GM23248 (cell line): ENCODE measurements around the gene TMCO4. TPM values are rescaled to one million over a fixed set of nuclear protein-coding genes. Genes with fewer than 3 reads are reported as not detected.
"Not testable (repeated sequence)": the region's sequence is repeated elsewhere in the genome, so short reads cannot be mapped to it uniquely, and the experiment has no call there.

ENCODE experiments used
- DNase-seq: peaks from one replicate; pipeline ENCODE4 v3.0.0-alpha.2; 2015
- H2AFZ ChIP-seq: fragments of 200-600 bp; sonication (generic); 2 replicates; pipeline ENCODE4 v1.6.1; 2016; ENCODE audit warnings: antibody characterized with exemption
- H3F3A ChIP-seq: fragments of 200-600 bp; sonication (generic); 2 replicates; pipeline ENCODE4 v1.6.1; 2016; ENCODE audit warnings: mild to moderate bottlenecking, antibody characterized with exemption, mixed run types; ENCODE audit not compliant: insufficient read depth
- H3K27ac ChIP-seq: fragments of 200-600 bp; sonication (generic); 2 replicates; pipeline ENCODE4 v1.5.1; 2016; ENCODE audit warnings: mild to moderate bottlenecking
- H3K27me3 ChIP-seq: fragments of 200-600 bp; sonication (generic); replicated peaks from 2 replicates; pipeline ENCODE4 v1.6.1; 2016; ENCODE audit warnings: mild to moderate bottlenecking; ENCODE audit not compliant: insufficient read depth
- H3K36me3 ChIP-seq: fragments of 200-600 bp; sonication (generic); 2 replicates; pipeline ENCODE4 v1.6.1; 2016; ENCODE audit warnings: low read depth, mild to moderate bottlenecking
- H3K4me1 ChIP-seq: fragments of 200-600 bp; sonication (generic); 2 replicates; pipeline ENCODE4 v1.6.1; 2016; ENCODE audit warnings: mild to moderate bottlenecking; ENCODE audit not compliant: insufficient read depth
- H3K4me2 ChIP-seq: fragments of 200-600 bp; sonication (generic); one replicate; pipeline ENCODE4 v1.6.1; 2016; ENCODE audit warnings: mild to moderate bottlenecking; ENCODE audit not compliant: unreplicated experiment
- H3K4me3 ChIP-seq: fragments of 200-600 bp; sonication (generic); 2 replicates; pipeline ENCODE4 v1.5.1; 2016; ENCODE audit warnings: mild to moderate bottlenecking
- H3K79me2 ChIP-seq: fragments of 200-600 bp; sonication (generic); 2 replicates; pipeline ENCODE4 v1.6.1; 2016; ENCODE audit warnings: mild to moderate bottlenecking; ENCODE audit not compliant: insufficient read depth
- H3K9ac ChIP-seq: fragments of 200-600 bp; sonication (generic); 2 replicates; pipeline ENCODE4 v1.6.1; 2016; ENCODE audit warnings: mild to moderate bottlenecking
- H3K9me2 ChIP-seq: fragments of 200-600 bp; sonication (generic); 2 replicates; pipeline ENCODE4 v1.6.1; 2016; ENCODE audit warnings: mixed run types, mild to moderate bottlenecking, moderate library complexity; ENCODE audit not compliant: insufficient read depth
- H3K9me3 ChIP-seq: fragments of 200-600 bp; sonication (generic); one replicate; pipeline ENCODE4 v1.6.1; 2017; ENCODE audit warnings: low read depth
- H4K20me1 ChIP-seq: fragments of 200-600 bp; sonication (generic); 2 replicates; pipeline ENCODE4 v1.6.0; 2016; ENCODE audit not compliant: insufficient read depth
- EZH2 ChIP-seq: fragments of 200-600 bp; sonication (generic); IDR thresholded peaks from 2 replicates; pipeline ENCODE4 v1.6.1; 2018; ENCODE audit warnings: antibody characterized with exemption, mild to moderate bottlenecking; ENCODE audit not compliant: insufficient read depth, poor library complexity, severe bottlenecking
- EZH2phosphoT487 ChIP-seq: fragments of 200-600 bp; sonication (generic); IDR thresholded peaks from 2 replicates; pipeline ENCODE4 v1.6.1; 2018; ENCODE audit warnings: antibody characterized with exemption, moderate library complexity, mild to moderate bottlenecking, low read depth; ENCODE audit not compliant: insufficient read depth
- WGBS, 2 experiments: methylation state at CpG; one replicate each; pipeline ENCODE4 v1.1.6; 2015 to 2017; ENCODE audit warnings: low lambda C conversion rate in 2 of 2, low coverage in 1 of 2; ENCODE audit errors: missing lambda C conversion rate in 2 of 2; 5-methylcytosine and 5-hydroxymethylcytosine counted together
- in situ Hi-C: fragments of 300-500 bp; cut with MboI; formaldehyde crosslinking; loops from 2 replicates; pipeline ENCODE4 v1.15.0; 2020
- polyA plus RNA-seq: library from polyadenylated mRNA; unstranded; fragments of >200 nt; fragmentation: Nextera tagmentation; extraction: Ambion mirVana; gene quantifications from 2 replicates; pipeline ENCODE4 v1.2.1, GENCODE V29; 2016
- total RNA-seq: library from RNA; depleted of rRNA; stranded (reverse); fragments of >200 nt; shearing (Covaris generic); gene quantifications from 2 replicates; pipeline ENCODE4 v1.2.3, GENCODE V29; 2014

Gene TMCO4
- total and polyA plus RNA-seq, 2 experiments from 2014 or later = 10.5 to 24.5 TPM

DNA sequence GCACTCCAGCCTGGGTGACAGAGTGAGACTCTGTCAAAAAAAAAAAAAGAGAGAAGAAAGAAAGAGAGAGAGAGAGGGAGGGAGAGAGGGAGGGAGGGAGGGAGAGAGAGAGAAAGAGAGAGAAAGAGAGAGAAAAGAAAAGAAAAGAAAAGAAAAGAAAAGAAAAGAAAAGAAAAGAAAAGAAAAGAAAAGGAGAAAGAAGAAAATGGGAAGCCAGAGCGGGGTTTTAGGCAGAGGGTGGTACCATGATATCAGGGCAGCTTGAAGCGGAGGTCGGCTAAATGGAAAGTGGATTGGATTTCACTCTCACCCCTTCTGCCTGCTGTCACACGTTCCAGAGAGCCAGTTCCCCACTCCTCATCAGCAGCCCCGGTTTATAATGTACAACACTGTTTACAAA lies 1.9 kb downstream of the TMCO4 start:
- no peak for DNase-seq
- H3K9me3 ChIP-seq = no peaks in the 10 kb centered on the region
- WGBS, 2 experiments = 82% methylated on average over 4 to 5 of the region's 5 CpGs
- no peaks in the 10 kb centered on the region for H3K79me2 ChIP-seq
- no peak overlapping the region for H2AFZ ChIP-seq
- peaks cover 13% of the 10 kb centered on the region for H3K4me1 ChIP-seq
- TF ChIP-seq EZH2phosphoT487 = no peak
- no peak for TF ChIP-seq EZH2
- H3F3A ChIP-seq = peaks cover 6% of the 10 kb centered on the region
- no peaks in the 10 kb centered on the region for H3K36me3 ChIP-seq
- in situ Hi-C loops = no loop called here
- no peak overlapping the region for H3K27ac ChIP-seq
- no peak overlapping the region for H3K4me2 ChIP-seq
- no peak overlapping the region for H3K4me3 ChIP-seq
- no peaks in the 10 kb centered on the region for H4K20me1 ChIP-seq
- H3K9me2 ChIP-seq = no peaks in the 10 kb centered on the region
- no peaks in the 10 kb centered on the region for H3K27me3 ChIP-seq
- H3K9ac ChIP-seq = no peak overlapping the region

GRCh38 chr1:19794583-19794982 lies 5.1 kb downstream of the TMCO4 start:
- Histone ChIP-seq H3K9ac (no peak overlapping the region), H3K4me1 (peaks cover 7% of the 10 kb centered on the region; the same call in 1 of the 2 replicates), H3K4me3 (no peak overlapping the region), H3K9me3 (no peaks in the 10 kb centered on the region), H3K27ac (no peak overlapping the region), H3K27me3 (no peaks in the 10 kb centered on the region), H3K9me2 (no peaks in the 10 kb centered on the region), H3K4me2 (no peak overlapping the region), H3F3A (peaks cover 7% of the 10 kb centered on the region), H4K20me1 (no peaks in the 10 kb centered on the region), H3K79me2 (no peaks in the 10 kb centered on the region), H2AFZ (no peak overlapping the region), H3K36me3 (no peaks in the 10 kb centered on the region)
- in situ Hi-C loops = no loop called here
- no peak for DNase-seq
- TF ChIP-seq EZH2phosphoT487 (no peak), EZH2 (no peak)
- WGBS, 2 experiments = 95 to 97% methylated on average over 4 of the region's 4 CpGs

GRCh38 chr1:19793360-19794046 lies 6.2 kb downstream of the TMCO4 start:
- no peaks in the 10 kb centered on the region for H3K9me3 ChIP-seq
- no peaks in the 10 kb centered on the region for H3K79me2 ChIP-seq
- no peak for DNase-seq
- in situ Hi-C loops = no loop called here
- no peak for TF ChIP-seq EZH2
- no peak for TF ChIP-seq EZH2phosphoT487
- no peak overlapping the region for H3K4me3 ChIP-seq
- H3K4me1 ChIP-seq = no peaks in the 10 kb centered on the region
- H3K27ac ChIP-seq = no peak overlapping the region
- no peaks in the 10 kb centered on the region for H3K27me3 ChIP-seq
- H3F3A ChIP-seq = peaks cover 7% of the 10 kb centered on the region
- no peaks in the 10 kb centered on the region for H3K9me2 ChIP-seq
- H3K36me3 ChIP-seq = no peaks in the 10 kb centered on the region
- WGBS, 2 experiments = 70 to 75% methylated on average over 6 of the region's 6 CpGs
- H2AFZ ChIP-seq = no peak overlapping the region
- no peaks in the 10 kb centered on the region for H4K20me1 ChIP-seq
- no peak overlapping the region for H3K9ac ChIP-seq
- no peak overlapping the region for H3K4me2 ChIP-seq

- in situ Hi-C loops = no loop called here
- H3K9me3 ChIP-seq = no peaks in the 10 kb centered on the region
- H2AFZ ChIP-seq = no peak overlapping the region
- H4K20me1 ChIP-seq = no peaks in the 10 kb centered on the region
- WGBS, 2 experiments = 96 to 97% methylated on average over 4 of the region's 4 CpGs
- peaks cover 7% of the 10 kb centered on the region for H3F3A ChIP-seq
- H3K9ac ChIP-seq = no peak overlapping the region
- H3K79me2 ChIP-seq = no peaks in the 10 kb centered on the region
- H3K27ac ChIP-seq = no peak overlapping the region
- H3K36me3 ChIP-seq = no peaks in the 10 kb centered on the region
- TF ChIP-seq EZH2 = no peak
- TF ChIP-seq EZH2phosphoT487 = no peak
- DNase-seq = no peak
- no peaks in the 10 kb centered on the region for H3K4me1 ChIP-seq
- H3K9me2 ChIP-seq = no peaks in the 10 kb centered on the region
- H3K27me3 ChIP-seq = no peaks in the 10 kb centered on the region
- no peak overlapping the region for H3K4me3 ChIP-seq
- H3K4me2 ChIP-seq = no peak overlapping the region
Observed at GRCh38 chr1:19792237-19793002, 7.3 kb downstream of the TMCO4 start.

- in situ Hi-C loops, H3F3A ChIP-seq, H4K20me1 ChIP-seq, H2AFZ ChIP-seq, H3K4me1 ChIP-seq, H3K9ac ChIP-seq, H3K27ac ChIP-seq, H3K27me3 ChIP-seq, H3K9me3 ChIP-seq, H3K4me2 ChIP-seq, H3K9me2 ChIP-seq, H3K79me2 ChIP-seq, H3K36me3 ChIP-seq, H3K4me3 ChIP-seq: not testable (repeated sequence)
- DNase-seq = peak; percentile 40
- WGBS, 2 experiments = 83 to 86% methylated on average over 9 of the region's 9 CpGs
Observed at GRCh38 chr1:19790061-19790975, 9.4 kb downstream of the TMCO4 start.
